Tibial artery (tissue), 4 donors: ENCODE measurements around the gene AP2S1.
"Not testable (repeated sequence)": the region's sequence is repeated elsewhere in the genome, so short reads cannot be mapped to it uniquely, and the experiment has no call there.

Experiments
- DNase-seq, 2 donors: peaks; one replicate each; pipeline ENCODE4 v3.0.0-alpha.2; 2019
- H3K27ac ChIP-seq, 2 donors: fragments of 200-600 bp; sonication (generic) in 1 of 2; 1 replicate in 1 of 2; 2 replicates in 1 of 2; pipeline ENCODE4 v1.5.1; 2018 to 2019; ENCODE audit warnings: mild to moderate bottlenecking in 1 of 2
- H3K27me3 ChIP-seq, 2 donors: fragments of 200-600 bp; sonication (generic) in 1 of 2; one replicate each; pipeline versions ENCODE4 v1.5.1 to v1.6.0; 2016 to 2019
- H3K36me3 ChIP-seq, 3 donors: fragments of 200-600 bp; sonication (generic) in 2 of 3; one replicate each; pipeline ENCODE4 v1.5.1; 2016 to 2019; ENCODE audit warnings: mild to moderate bottlenecking in 2 of 3
- H3K4me1 ChIP-seq, 4 donors: fragments of 200-600 bp; sonication (generic) in 2 of 4; 1 replicate in 3 of 4; 2 replicates in 1 of 4; pipeline ENCODE4 v1.5.1; 2016 to 2019
- H3K4me3 ChIP-seq, 2 donors: fragments of 200-600 bp; sonication (generic) in 1 of 2; 1 replicate in 1 of 2; 2 replicates in 1 of 2; pipeline ENCODE4 v1.5.1; 2018 to 2019; ENCODE audit warnings: mild to moderate bottlenecking in 2 of 2
- H3K9me3 ChIP-seq, 3 donors: fragments of 200-600 bp; sonication (generic) in 1 of 3; one replicate each; pipeline ENCODE4 v1.5.1; 2016 to 2019
- intact Hi-C: fragments of 100-400 bp; cut with DNase I; formaldehyde crosslinking; loops from one replicate; pipeline ENCODE4 v1.15.0; 2023; ENCODE audit warnings: low total_unique reads
- TF ChIP-seq, protein P1 (sequence below), 2 experiments: fragments of 200-600 bp in 1 of 2; fragments of 450-650 bp in 1 of 2; IDR thresholded peaks; one replicate each; pipeline ENCODE4 v1.5.1; 2017 to 2019; ENCODE audit warnings: antibody characterized with exemption in 2 of 2, mild to moderate bottlenecking in 1 of 2, moderate library complexity in 1 of 2

AP2S1 gene

DNA sequence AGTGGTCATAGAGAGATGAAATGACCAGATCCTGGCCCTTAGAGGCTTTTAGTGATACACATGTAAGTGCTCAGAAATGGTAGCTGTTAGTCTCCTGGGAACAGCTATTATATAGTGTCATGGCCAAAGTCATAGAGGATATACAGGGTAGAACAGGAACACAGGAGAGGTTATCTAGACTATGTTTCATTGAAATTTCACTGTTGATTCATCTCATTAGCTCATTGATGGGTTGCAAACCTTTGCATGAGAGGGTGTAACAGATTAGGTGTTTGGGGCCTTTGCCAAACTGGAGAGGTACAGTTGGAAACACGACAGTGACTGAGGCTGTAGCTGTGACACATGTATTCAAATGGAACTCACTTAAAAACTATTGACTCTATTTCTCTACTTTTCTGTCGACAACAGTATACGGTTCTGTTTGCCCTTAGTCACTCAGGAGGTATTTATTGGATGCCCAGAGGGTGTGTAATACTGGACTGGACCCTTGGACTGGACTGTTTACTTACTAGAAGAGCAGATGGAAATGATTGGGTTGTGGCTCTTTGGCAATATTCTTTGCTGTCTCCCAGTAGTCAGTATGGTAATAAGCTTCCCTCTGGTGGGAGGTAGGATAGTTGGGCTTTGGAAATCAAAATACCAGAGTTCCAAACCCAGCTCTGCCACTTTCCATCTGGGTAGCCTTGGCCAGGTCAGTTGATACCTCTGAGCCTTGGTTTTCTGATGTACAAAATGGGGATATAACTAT is 40.0 kb upstream of the AP2S1 start:
- Histone ChIP-seq H3K4me3 (no peak overlapping the region), H3K9me3 (no peaks in the 10 kb centered on the region), H3K27me3 (no peaks in the 10 kb centered on the region), H3K27ac (peak overlapping the region in 1 of 2 donors; percentile 7), H3K36me3 (no peaks in the 10 kb centered on the region), H3K4me1 (peaks cover 0 to 42% (median 21%) of the 10 kb centered on the region in 4 donors)
- intact Hi-C loops: no loop called here
- TF ChIP-seq, protein P1, sequence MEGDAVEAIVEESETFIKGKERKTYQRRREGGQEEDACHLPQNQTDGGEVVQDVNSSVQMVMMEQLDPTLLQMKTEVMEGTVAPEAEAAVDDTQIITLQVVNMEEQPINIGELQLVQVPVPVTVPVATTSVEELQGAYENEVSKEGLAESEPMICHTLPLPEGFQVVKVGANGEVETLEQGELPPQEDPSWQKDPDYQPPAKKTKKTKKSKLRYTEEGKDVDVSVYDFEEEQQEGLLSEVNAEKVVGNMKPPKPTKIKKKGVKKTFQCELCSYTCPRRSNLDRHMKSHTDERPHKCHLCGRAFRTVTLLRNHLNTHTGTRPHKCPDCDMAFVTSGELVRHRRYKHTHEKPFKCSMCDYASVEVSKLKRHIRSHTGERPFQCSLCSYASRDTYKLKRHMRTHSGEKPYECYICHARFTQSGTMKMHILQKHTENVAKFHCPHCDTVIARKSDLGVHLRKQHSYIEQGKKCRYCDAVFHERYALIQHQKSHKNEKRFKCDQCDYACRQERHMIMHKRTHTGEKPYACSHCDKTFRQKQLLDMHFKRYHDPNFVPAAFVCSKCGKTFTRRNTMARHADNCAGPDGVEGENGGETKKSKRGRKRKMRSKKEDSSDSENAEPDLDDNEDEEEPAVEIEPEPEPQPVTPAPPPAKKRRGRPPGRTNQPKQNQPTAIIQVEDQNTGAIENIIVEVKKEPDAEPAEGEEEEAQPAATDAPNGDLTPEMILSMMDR (IDR thresholded peaks at IDR 0.05): no peak
- DNase-seq: no peak

DNA sequence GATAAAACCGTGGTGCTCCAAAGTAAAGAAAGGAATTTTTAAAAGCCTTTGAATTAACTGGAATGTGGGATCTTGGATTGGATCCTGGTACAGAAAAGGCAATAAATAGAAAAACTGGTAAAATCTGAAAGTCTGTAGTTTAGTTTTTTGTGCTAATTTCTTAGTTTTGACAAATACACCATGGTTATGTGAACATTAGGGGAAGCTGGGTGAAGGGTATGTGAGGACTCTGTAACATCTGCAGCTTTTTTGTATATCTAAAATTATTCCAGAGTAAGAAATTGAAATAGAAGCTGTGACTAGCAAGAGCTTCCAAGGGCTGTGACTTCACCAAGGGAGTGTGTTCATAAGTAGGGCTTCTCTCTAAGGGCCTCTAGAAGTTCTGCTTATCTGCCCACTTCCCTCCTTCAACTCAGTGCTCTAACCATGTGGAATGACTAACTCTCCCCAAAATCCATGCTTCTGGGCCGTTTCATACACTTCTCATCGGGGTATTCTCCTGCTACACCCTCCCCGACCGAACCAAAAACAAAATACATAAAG is 36.7 kb upstream of the AP2S1 start:
- TF ChIP-seq, protein P1 (IDR thresholded peaks at IDR 0.05): no peak

DNA sequence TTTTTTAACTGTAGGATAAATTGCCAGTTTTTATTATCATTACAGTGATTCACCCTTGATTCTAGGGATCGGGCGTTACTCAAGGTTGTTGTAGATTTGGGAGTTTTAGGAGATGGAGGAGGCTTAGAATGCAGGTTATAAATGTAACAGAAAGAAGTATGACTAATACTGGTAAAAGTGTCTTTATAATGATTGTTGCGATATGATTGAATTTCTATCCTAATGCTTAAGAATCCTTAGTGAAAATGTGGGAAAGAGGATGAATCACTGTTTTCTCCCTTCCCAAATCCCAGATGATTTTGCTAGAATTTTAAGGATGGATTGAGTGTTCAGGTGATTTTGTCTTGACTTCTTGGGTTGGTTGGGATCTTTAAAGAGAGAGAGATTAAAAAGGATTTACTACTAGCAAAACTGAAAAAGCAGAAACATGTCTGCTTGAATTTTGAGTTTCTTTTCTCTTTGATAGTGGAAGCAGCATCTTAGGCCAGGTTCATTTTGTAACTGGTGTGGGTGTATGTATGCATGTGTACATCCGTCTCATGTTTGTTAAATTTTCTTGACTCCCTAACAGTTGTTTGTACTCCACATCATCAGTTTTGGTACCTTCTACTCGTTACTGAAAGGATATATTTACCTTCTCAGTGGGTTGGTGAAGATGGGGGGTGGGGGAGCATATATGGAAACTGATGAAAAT is 36.0 kb upstream of the AP2S1 start:
- peaks cover 0 to 31% (median 16%) of the 10 kb centered on the region in 4 donors for H3K4me1 ChIP-seq
- DNase-seq: no peak
- H3K27ac ChIP-seq: no peak overlapping the region
- H3K36me3 ChIP-seq: no peaks in the 10 kb centered on the region
- intact Hi-C loops: no loop called here
- TF ChIP-seq, protein P1 (IDR thresholded peaks at IDR 0.05): no peak
- no peaks in the 10 kb centered on the region for H3K27me3 ChIP-seq
- H3K9me3 ChIP-seq: no peaks in the 10 kb centered on the region
- no peak overlapping the region for H3K4me3 ChIP-seq

More for the DNA sequence above, 36.7 kb upstream of the AP2S1 start:
- no peaks in the 10 kb centered on the region for H3K27me3 ChIP-seq
- H3K4me1 ChIP-seq: peaks cover 0 to 31% (median 14%) of the 10 kb centered on the region in 4 donors
- intact Hi-C loops: no loop called here
- no peak for DNase-seq
- no peaks in the 10 kb centered on the region for H3K36me3 ChIP-seq
- H3K9me3 ChIP-seq: no peaks in the 10 kb centered on the region
- H3K27ac ChIP-seq: no peak overlapping the region
- H3K4me3 ChIP-seq: no peak overlapping the region

DNA sequence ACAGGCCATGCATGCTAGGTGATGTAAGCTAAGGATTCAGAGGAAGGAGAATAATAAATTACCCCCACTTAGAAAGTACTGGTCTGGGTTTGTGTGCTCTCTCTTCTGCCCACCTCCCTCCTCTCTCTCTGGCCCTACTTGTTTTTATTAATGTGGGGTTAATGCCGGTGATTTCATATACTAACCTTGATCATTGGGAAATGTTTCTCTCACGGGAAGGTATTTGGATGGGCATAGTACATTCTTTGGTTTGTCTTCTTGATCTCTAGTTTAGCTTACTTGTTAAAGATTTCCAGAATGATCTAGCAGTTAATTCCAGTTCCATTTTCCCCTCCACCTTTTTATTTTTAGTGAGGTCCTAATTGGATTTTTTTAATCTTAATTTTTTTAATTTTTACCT is 34.8 kb upstream of the AP2S1 start:
- no peaks in the 10 kb centered on the region for H3K27me3 ChIP-seq
- TF ChIP-seq, protein P1 (IDR thresholded peaks at IDR 0.05): no peak
- H3K36me3 ChIP-seq: no peaks in the 10 kb centered on the region
- H3K9me3 ChIP-seq: no peaks in the 10 kb centered on the region
- H3K27ac ChIP-seq: no peak overlapping the region
- intact Hi-C loops: no loop called here
- DNase-seq: no peak
- peaks cover 0 to 24% (median 12%) of the 10 kb centered on the region in 4 donors for H3K4me1 ChIP-seq
- no peak overlapping the region for H3K4me3 ChIP-seq

DNA sequence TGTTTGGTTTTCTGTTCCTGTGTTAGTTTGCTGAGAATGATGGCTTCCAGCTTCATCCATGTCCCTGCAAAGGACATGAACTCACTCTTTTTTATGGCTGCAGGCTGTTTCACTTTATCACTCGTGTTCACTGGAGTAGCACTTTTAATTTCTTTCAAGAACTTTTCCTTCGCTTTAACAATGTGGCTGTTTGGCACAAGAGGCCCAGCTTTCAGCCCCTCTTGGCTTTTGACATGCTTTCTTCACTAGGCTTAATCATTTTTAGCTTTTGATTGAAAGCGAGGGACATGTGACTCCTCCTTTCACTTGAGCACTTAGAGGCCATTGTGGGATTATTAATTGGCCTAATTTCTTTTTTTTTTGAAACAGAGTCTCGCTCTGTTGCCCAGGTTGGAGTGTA is 32.1 kb upstream of the AP2S1 start:
- H3K27me3 ChIP-seq, DNase-seq, H3K36me3 ChIP-seq, intact Hi-C loops, H3K4me3 ChIP-seq, H3K27ac ChIP-seq, H3K9me3 ChIP-seq: not testable (repeated sequence)
- peaks cover 0 to 29% (median 15%) of the 10 kb centered on the region in 4 donors for H3K4me1 ChIP-seq

DNA sequence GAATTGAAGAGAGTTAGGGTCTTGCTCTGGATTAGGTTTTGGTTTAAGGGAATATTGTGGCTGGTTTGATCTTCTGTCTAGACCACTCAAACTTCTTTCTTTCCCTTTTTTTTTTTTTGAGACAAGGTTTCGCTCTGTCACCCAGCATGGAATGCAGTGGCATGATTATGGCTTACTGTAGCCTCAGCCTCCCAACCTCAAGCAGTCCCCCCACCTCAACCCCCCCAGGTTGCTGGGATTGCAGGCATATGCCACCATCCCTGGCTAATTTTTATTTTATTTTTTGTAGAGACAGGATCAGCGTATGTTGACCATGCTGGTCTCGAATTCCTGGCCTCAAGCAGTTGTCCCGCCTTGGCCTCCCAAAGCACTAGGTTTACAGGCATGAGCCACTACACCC is 31.4 kb upstream of the AP2S1 start:
- Histone ChIP-seq H3K4me3 (no peak overlapping the region), H3K27me3 (no peaks in the 10 kb centered on the region), H3K36me3 (no peaks in the 10 kb centered on the region), H3K27ac (no peak overlapping the region), H3K9me3 (no peaks in the 10 kb centered on the region), H3K4me1 (peaks cover 0 to 29% (median 15%) of the 10 kb centered on the region in 4 donors)
- intact Hi-C loops: no loop called here
- no peak for DNase-seq
- TF ChIP-seq, protein P1 (IDR thresholded peaks at IDR 0.05): no peak
